Measurements from ENCODE around the gene SIPA1L3. TPM values are rescaled to one million over a fixed set of nuclear protein-coding genes. Genes with fewer than 3 reads are reported as not detected.

Gene SIPA1L3
- total RNA-seq, 1 donor from 2014 or later, result 27.1 TPM

DNA sequence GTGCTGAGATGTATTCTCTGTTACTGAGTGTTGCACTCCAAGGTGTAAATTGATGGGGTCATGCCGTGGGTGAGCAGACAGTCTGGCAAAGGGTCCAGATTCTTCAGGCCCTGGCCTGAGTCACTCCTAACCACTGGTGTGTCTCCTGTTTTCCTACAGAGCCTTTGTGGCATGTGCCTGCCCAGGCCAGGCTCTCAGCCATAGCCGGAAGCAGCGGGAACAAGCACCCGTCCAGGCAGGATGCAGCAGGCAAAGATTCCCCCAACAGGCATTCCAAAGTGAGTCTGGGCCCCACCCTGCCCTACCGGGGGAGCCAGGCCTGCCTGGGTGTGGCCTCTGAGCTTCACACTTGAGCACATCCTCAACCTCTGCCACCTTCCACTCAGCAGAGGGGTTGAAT is 255.1 kb downstream of the SIPA1L3 start:
- peaks cover 26 to 37% of the 10 kb centered on the region in 2 donors for H3K36me3 ChIP-seq
- H3K27ac ChIP-seq, result no peak overlapping the region
- no peaks in the 10 kb centered on the region for H3K27me3 ChIP-seq
- no peak overlapping the region for H3K4me3 ChIP-seq
- DNase-seq (ENCODE audit: low spot score in 2 of 2), result no peak
- TF ChIP-seq, protein P1, sequence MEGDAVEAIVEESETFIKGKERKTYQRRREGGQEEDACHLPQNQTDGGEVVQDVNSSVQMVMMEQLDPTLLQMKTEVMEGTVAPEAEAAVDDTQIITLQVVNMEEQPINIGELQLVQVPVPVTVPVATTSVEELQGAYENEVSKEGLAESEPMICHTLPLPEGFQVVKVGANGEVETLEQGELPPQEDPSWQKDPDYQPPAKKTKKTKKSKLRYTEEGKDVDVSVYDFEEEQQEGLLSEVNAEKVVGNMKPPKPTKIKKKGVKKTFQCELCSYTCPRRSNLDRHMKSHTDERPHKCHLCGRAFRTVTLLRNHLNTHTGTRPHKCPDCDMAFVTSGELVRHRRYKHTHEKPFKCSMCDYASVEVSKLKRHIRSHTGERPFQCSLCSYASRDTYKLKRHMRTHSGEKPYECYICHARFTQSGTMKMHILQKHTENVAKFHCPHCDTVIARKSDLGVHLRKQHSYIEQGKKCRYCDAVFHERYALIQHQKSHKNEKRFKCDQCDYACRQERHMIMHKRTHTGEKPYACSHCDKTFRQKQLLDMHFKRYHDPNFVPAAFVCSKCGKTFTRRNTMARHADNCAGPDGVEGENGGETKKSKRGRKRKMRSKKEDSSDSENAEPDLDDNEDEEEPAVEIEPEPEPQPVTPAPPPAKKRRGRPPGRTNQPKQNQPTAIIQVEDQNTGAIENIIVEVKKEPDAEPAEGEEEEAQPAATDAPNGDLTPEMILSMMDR (IDR thresholded peaks at IDR 0.05), result no peak
- intact Hi-C loops (cut with DNase I), result no loop called here
- peaks cover 9 to 13% of the 10 kb centered on the region in 2 donors for H3K9me3 ChIP-seq
- H3K4me1 ChIP-seq, result no peaks in the 10 kb centered on the region

DNA sequence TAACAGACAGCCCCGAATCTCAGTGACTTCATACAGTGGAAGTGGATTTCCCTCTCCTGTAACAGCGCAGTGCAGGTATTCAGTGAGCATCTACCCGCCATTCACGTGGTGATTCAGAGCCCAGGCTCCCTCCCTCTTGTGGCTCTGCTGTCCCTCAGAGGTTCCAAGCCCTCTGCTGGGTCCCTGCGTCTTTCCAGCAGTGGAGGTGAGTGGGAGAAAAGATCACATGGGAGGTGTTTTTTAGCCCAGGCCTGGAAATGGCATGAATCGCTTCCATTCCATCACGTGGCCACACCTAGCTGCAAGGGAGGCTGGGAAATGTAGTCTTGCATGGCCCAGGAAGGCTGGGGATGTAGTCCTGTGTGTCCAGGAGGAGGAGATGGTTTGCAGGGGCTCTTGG is 255.6 kb downstream of the SIPA1L3 start:
- H3K4me1 ChIP-seq, result no peaks in the 10 kb centered on the region
- peaks cover 9 to 13% of the 10 kb centered on the region in 2 donors for H3K9me3 ChIP-seq
- TF ChIP-seq, protein P1 (IDR thresholded peaks at IDR 0.05), result no peak
- no peak for DNase-seq (ENCODE audit: low spot score in 2 of 2)
- H3K27me3 ChIP-seq, result no peaks in the 10 kb centered on the region
- H3K4me3 ChIP-seq, result no peak overlapping the region
- peaks cover 26 to 37% of the 10 kb centered on the region in 2 donors for H3K36me3 ChIP-seq
- intact Hi-C loops (cut with DNase I), result no loop called here
- H3K27ac ChIP-seq, result no peak overlapping the region

DNA sequence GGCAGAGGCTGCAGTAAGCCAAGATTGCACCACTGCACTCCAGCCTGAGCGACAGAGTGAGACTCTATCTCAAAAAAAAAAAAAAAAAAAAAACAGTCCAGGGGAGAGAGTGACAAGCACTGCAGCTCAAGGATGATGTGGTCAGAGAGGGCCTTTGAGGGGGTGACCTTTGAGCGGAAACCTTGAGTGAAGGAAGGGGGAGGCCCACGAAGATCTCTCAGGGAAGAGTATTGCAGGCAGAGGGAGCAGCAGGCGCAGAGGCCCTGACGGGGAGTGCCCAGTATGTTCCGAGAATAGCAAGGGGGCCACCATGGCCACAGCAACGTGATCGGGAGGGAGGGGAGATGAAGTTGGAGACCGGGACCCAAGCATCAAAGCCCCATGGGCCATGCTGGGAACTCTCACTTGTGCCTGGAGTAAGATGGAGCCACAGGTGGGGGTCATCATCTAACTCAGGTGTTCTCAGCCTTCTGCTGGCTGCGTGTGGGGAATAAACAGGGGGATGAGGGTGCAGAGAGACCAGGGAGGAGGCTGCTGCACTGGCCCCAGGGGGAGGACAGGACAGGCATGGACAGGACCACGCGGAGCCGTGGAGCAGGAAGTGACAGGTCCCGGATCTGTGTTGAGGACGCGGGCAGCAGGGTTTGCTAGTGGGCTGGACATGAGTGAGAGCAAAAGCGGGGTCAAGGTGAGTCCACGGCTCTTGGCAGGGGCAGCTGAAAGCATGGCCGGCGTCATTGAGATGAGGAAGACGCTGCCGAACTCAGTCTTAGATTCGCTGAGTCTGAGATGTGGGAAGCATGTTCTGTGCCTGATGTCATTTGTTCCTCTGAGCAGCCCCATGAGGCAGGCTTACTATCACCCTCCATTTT is 256.6 kb downstream of the SIPA1L3 start:
- Histone ChIP-seq H3K4me3 (no peak overlapping the region), H3K36me3 (peaks cover 26 to 37% of the 10 kb centered on the region in 2 donors), H3K4me1 (no peaks in the 10 kb centered on the region), H3K27ac (no peak overlapping the region), H3K27me3 (no peaks in the 10 kb centered on the region), H3K9me3 (peaks cover 9 to 13% of the 10 kb centered on the region in 2 donors)
- no peak for DNase-seq (ENCODE audit: low spot score in 2 of 2)
- TF ChIP-seq, protein P1 (IDR thresholded peaks at IDR 0.05), result no peak
- intact Hi-C loops (cut with DNase I), result no loop called here

DNA sequence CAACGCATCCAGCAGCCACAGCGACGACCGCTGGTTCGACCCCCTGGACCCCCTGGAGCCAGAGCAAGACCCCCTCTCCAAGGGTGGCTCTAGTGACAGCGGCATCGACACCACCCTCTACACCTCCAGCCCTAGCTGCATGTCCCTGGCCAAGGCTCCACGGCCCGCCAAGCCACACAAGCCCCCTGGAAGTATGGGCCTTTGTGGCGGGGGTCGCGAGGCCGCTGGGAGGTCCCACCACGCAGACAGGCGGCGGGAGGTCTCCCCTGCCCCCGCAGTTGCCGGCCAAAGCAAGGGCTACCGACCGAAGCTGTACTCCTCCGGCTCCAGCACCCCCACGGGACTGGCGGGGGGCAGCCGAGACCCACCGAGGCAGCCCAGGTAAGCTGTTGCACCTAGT is 257.5 kb downstream of the SIPA1L3 start:
- H3K36me3 ChIP-seq, result peaks cover 26 to 37% of the 10 kb centered on the region in 2 donors

DNA sequence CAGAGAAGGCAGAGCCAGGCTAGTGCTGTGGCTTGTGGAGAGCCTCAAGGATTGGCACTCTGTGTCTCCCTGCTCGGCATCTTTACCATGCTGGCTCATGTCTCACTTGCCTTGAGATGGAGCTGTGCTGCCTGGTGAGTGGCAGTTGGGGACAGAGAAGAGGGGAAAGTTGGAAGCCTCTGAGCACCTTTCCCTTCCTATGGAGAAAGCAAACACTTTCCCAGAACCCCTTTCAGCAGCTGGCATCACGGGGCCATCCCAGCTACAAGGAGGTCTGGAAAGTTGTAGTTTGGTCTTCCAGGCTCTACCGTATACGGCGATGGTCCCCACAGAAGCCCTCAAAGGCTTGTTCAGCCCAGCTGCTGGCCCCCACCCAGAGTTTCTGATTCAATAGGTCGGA is 258.3 kb downstream of the SIPA1L3 start:
- TF ChIP-seq, protein P1 (IDR thresholded peaks at IDR 0.05), result no peak
- H3K9me3 ChIP-seq, result peaks cover 9 to 13% of the 10 kb centered on the region in 2 donors
- H3K27me3 ChIP-seq, result no peaks in the 10 kb centered on the region
- intact Hi-C loops (cut with DNase I), result no loop called here
- DNase-seq (ENCODE audit: low spot score in 2 of 2), result no peak
- no peaks in the 10 kb centered on the region for H3K4me1 ChIP-seq
- H3K27ac ChIP-seq, result no peak overlapping the region
- peaks cover 26 to 37% of the 10 kb centered on the region in 2 donors for H3K36me3 ChIP-seq
- no peak overlapping the region for H3K4me3 ChIP-seq

More for the DNA sequence above, 257.5 kb downstream of the SIPA1L3 start:
- Histone ChIP-seq H3K27me3 (no peaks in the 10 kb centered on the region), H3K9me3 (peaks cover 9 to 13% of the 10 kb centered on the region in 2 donors), H3K4me3 (no peak overlapping the region), H3K4me1 (no peaks in the 10 kb centered on the region), H3K27ac (no peak overlapping the region)
- intact Hi-C loops (cut with DNase I), result no loop called here
- TF ChIP-seq, protein P1 (IDR thresholded peaks at IDR 0.05), result no peak
- DNase-seq (ENCODE audit: low spot score in 2 of 2), result no peak
